ENCODE measurements around the gene TUBA1C.

- no peak for TF ChIP-seq CTCF (IDR thresholded peaks at IDR 0.05)
- TF ChIP-seq POLR2A (IDR thresholded peaks at IDR 0.05): no peak
- TF ChIP-seq POLR2AphosphoS5 (IDR thresholded peaks at IDR 0.05): no peak
Measured at GRCh38 chr12:49295082-49295936, 30.4 kb downstream of the TUBA1C start, which contains the start of gene PRPH.
